Spleen (tissue), 7 donors: ENCODE results near the gene SUMO4.

Experiments used
- CTCF ChIP-seq, 11 experiments: fragments of 200-600 bp in 7 of 11; fragments of 450-650 bp in 4 of 11; sonication (generic) in 4 of 11; IDR thresholded peaks in 8 of 11; conservative IDR thresholded peaks in 3 of 11; 1 replicate in 7 of 11; 2 replicates in 4 of 11; pipeline versions ENCODE4 v1.4.0 to v1.8.0; 2016 to 2021; ENCODE audit warnings: antibody characterized with exemption in 11 of 11, inconsistent platforms in 4 of 11, mild to moderate bottlenecking in 1 of 11
- POLR2A ChIP-seq, 3 donors: fragments of 450-650 bp; IDR thresholded peaks; one replicate each; pipeline ENCODE4 v1.5.1; 2017; ENCODE audit warnings: antibody characterized with exemption in 3 of 3, mild to moderate bottlenecking in 1 of 3
- POLR2AphosphoS5 ChIP-seq, 3 donors: sonication (generic); formaldehyde crosslinking; IDR thresholded peaks; one replicate each; pipeline ENCODE4 v1.5.1; 2017; ENCODE audit warnings: antibody characterized with exemption in 3 of 3
- donor health status: DM: no; HTN: no; CAD: no; lungs with moderate emphysema.
- donor health status: DM: no; HTN: no; CAD: no.
- donor health status: DM: no; HTN: no; CAD: no.

DNA sequence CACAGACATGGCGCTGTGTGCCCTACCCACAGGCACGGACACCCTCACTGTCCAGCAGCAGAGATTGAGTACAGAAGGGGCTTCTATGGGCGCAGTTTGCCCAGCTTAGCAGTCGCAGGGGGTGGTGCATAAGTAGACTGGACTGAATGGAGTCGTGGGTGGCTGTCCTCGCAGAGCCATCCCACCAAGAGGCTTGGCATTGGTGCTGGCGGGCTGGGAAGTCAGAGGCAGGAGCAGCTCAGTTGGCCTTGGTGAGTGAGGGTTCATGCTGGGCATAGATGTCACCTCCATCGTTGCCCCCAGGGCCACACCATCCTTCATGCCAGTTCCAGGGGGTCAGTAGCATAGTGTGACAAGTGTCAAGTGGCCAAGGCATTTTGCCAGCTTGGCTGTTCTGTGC lies 25.2 kb downstream of the SUMO4 start:
- no peak for TF ChIP-seq CTCF (IDR thresholded peaks at IDR 0.05 in 8 of 11, conservative IDR thresholded peaks at IDR 0.05 in 3 of 11)
- no peak for TF ChIP-seq POLR2AphosphoS5 (IDR thresholded peaks at IDR 0.05)
- TF ChIP-seq POLR2A (IDR thresholded peaks at IDR 0.05): no peak
